22Rv1 (cell line): Measurements from ENCODE around the gene ENTPD8.

Experiments
- CTCF ChIP-seq: fragments of 450-650 bp; IDR thresholded peaks from 2 replicates; pipeline ENCODE4 v1.5.1; 2017; ENCODE audit warnings: mild to moderate bottlenecking
- ZFX ChIP-seq: fragments of 450-650 bp; IDR thresholded peaks from 2 replicates; pipeline ENCODE4 v1.6.1; 2017; ENCODE audit warnings: antibody characterized with exemption, borderline replicate concordance

GRCh38 chr9:137465000-137465719, 24.0 kb upstream of the ENTPD8 start:
- TF ChIP-seq CTCF (no peak), ZFX (no peak)
